GM19463 (cell line): ENCODE results near the gene RGCC.

Source experiments
- ATAC-seq: cut with Tn5 transposase; IDR thresholded peaks from one replicate; pipeline ENCODE4 v1.9.1; 2021; ENCODE audit warnings: mild to moderate bottlenecking, moderate library complexity; ENCODE audit not compliant: unreplicated experiment

RGCC gene

DNA sequence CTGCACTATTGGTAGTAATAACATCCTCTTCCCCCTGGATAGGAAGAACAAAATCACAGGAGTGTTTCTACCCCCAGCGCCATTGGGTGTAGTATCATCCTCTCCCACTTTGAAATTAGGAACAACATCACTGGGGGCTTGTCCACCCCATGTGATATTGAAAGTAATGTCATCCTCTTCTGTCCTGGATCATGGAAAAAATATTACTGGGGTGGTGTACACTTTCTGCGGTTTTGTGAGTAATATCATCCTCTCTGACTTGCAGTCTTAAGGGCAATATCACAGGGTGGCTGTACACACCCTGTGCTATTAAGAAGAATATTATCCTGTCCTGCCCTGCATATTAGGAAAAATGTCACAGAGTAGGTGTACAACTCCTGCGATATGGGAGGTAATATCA lies 4.9 kb upstream of the RGCC start:
- no peak for ATAC-seq

DNA sequence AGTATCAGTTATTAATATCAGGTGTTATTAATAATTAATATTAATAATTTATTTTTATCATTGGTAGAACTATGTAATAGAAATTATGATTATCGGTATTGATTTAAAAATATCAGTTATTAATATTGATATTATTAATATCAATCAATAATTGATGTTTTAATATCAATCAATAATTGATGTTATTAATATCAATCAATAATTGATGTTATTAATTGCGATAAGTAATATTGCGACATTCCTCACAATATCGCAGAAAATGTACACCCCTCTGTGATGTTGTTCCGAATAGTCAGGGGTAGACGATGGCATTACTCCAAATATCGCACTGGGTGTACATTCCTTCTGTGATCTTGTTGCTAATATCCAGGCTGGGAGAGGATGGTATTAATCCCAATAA lies 3.7 kb upstream of the RGCC start:
- no peak for ATAC-seq

DNA sequence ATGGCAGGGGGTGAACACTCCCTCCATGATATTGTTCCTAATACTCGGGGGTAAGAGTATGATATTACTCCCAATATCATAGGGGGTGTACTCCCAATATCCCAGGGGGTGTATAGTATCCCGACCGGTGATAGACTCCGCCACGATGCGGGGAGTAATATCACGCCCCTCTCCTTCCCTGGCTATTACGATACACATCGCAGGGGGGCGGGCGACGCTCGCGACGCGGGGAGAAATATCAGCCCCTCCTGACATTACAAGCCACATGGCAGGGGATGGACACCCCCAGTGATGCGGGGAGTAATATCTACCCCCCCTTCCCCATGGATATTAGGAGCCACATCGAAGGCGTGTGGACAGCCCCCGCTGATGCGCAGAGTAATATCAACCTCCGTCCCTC lies 3.2 kb upstream of the RGCC start:
- ATAC-seq: no peak

DNA sequence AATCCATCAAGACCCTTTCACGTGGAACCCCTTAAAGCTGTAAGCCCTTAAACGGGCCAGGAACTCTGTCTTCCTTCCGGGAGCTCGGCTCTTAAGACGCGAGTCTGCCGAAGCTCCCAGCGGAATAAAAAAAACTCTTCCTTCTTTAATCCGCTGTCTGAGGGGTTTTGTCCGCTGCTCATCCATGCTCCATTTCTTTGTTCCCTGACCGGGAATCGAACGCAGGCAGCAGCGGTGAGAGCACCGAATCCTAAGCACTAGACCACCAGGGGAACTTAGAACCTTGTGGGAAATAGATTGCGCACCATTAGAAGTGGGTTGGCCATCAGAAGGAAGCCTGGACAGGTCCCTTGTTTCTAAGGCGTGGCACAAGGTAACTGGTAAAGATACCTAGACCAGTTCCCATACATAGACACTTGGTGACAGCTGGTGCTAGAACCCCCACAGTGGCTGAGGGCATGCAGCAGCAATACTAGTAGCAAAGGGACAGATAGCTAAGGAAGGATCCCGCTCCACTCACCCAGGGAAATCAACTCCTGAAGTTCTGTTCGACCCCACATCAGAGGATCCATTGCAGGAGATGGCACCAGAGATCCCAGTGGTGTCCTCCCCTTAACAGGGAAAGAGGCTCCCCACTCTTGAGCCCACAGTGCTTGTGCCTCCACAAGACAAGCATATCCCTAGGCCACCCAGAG lies 1.5 kb upstream of the RGCC start:
- no peak for ATAC-seq

DNA sequence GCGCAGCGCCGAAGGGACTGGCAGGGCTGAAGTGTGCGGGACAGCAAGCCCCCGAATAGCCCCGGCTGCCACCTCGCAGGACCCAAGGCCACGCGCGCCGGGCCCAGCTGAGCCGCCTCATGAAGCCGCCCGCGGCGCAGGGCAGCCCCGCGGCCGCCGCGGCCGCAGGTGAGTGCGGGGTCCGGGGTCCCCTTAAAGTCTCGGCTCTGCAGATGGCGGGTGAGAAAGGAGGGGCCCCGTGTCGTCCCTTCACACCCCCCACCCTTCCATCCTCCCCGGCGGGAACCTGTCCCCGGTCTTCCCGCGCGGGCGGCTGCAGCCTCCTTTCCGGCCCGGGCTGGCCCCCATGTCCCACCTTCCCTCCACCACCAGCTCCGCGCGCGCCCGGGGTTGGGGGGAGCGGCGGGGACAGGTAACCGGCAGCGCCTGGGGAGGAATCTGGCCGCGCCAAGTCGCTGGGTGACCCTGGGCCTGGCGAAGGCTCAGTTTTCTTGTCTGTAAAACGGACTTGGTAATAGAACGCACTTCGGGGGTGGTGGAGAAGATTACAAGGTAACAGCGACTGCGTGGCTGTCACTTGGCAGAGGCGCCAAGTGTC lies 338 bp downstream of the RGCC start:
- peak; percentile 19 for ATAC-seq

DNA sequence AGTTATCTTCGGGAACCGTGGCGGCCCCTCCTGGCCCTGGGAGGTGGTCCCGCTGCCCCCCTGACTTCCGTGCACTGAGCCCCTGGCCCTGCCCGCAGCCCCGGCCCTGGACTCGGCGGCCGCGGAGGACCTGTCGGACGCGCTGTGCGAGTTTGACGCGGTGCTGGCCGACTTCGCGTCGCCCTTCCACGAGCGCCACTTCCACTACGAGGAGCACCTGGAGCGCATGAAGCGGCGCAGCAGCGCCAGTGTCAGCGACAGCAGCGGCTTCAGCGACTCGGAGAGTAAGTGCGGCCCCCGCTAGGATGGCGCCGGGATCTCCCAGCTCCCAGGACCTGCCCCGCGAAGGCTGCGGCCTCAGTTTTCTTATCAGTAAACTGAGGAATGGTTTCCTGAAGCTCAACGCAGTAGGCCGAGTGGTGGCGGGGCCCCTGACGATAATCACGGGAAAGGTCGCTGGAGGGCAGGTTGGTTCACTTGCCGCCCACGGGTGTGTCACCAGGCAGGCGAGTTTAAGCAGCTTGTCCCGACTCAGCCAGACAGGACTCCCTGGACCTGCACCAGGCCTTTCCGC lies 924 bp downstream of the RGCC start:
- peak; percentile 13 for ATAC-seq

DNA sequence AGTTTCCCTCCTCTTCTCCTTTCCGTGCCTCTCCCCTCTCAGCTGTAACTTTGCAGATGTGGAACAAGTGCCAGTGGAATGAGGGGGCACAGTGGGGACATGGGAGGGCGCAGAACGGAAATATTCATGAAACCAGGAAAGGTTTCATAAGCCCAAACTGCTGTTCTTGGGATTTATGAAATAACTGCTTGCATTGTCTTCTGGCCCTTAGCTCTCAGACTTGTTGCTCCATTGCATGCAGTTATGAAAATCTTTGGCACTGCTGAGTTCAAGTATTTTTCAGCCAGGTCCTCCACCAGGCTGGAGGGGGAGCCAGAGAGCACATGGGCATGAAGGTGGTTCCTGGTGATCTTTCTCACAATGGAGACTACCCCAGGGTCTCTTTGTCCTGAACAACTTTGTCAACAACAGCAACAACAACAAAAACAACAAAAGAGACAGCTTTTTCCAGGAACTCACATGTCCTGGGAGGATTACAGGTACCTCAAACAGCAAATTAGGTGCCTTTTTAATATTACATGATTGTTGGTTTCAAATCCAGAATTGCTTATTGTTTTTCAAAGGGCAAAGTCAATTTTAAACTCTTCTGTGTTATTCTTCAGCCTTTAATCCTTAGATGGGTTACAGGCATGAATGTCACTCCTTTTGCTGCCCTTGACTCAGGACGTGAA lies 1.5 kb downstream of the RGCC start:
- ATAC-seq: no peak

DNA sequence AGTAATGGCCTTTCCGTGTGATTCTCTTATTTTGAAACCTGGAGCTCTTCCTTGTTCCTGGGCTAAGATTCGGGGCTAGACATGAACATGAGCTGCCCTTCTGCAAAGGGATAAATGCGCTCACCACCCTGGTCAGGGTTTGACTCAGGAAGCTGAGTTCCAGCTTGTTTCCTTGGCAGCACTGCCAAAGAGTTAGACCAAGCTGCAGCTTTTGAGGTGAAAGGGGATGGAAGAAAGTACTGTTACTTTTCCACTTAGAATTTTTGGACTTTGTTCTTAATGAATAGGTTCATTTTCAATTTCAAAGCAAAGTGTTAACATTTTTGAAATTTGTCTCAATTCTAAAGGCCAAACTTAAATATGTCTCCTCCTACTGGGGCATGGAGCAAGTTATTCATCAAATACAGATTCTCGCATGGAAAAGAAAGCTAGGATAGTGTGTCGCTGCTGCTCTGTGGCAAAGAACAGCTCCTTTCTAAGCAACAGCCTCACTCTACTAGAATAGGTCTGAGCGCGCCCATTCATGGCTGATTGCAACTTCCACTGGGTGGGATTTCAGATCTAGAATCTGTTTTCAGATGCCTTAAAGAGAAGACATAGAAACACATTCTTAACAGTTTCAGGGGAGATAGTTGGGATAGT lies 2.2 kb downstream of the RGCC start:
- ATAC-seq: no peak

DNA sequence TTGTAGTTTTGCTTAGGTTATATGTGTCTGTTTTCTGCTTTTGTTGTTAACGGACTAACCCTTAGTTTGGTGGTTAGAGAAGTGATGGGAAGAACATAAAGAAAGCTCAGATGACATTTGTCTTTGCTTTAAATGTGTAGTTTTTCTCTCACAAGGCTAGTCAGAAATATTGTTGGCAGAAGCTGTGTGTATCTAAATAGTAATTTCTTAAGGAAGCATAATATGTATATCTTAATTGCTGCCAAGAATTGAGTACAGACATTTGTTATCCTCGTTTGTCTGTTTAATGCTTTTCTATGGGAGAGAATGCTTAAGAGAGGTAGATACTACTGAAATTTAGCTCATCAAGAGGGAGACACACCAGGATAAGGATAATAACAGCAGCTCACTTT lies 2.7 kb downstream of the RGCC start:
- ATAC-seq: no peak

DNA sequence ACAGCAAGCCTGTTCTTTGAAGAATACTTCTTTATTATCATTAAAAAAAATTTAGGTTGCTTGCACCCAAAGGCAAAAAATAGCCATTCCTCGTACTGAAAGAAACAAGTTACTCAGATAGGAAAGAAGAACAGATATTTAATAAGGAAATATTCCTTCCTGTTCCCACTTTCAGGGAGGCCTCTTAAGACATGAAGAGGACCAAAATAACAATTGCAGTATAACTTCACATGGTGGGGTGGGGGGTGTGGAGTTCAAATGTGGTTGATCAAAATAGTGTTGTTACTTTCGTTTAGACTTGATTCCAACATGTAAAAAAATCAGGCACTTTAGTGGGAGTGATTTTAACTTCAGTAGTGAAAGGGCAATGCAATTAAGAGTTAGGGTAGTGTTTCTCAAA lies 3.6 kb downstream of the RGCC start:
- ATAC-seq: no peak

DNA sequence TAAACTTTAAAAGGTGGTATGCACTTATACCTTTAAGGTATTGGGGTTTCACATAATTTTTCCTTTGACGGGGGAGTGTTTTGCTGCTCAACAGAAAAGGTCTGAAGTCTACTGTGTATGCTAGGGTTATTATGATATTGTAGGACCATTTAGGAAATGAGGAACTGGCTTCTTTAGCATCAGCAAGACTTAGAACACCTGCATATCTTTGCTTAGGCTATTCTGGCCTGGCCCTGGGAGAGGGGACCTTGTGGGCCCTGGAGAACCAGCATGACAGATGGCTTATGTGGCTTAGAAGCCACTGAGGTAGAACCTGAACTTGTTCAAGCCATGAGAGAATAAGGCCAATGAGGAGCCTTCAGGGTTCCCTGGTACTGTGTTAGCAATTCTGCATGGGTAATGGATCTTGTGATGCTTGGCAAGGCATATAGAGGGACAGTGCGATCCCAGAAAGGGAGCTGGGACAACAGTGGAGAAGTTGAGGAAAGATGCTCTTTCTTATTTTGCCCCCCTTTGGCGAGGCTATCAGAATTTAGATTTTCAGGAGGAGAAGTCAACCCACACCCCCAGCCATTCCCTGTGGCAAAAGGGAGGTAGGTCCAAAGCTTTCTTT lies 4.3 kb downstream of the RGCC start:
- ATAC-seq: no peak

DNA sequence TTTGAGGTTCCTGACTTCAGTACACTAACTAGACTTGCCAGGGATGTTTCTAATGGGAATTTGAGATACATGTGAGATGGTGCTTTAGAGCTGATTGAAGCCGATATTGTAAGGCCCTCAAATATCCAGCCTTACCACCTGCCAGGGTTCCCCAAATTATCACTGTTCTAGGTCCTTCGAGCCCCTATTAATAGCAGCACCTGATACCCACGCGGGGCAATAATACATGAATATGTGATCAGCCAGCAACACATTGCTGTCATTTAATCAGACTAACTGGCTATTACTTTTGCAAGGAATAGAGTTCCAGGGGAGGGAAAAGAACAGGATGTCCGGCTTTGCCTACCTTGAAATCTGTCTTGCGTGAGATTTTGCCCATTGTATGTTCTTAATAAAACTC lies 5.1 kb downstream of the RGCC start:
- ATAC-seq: no peak

DNA sequence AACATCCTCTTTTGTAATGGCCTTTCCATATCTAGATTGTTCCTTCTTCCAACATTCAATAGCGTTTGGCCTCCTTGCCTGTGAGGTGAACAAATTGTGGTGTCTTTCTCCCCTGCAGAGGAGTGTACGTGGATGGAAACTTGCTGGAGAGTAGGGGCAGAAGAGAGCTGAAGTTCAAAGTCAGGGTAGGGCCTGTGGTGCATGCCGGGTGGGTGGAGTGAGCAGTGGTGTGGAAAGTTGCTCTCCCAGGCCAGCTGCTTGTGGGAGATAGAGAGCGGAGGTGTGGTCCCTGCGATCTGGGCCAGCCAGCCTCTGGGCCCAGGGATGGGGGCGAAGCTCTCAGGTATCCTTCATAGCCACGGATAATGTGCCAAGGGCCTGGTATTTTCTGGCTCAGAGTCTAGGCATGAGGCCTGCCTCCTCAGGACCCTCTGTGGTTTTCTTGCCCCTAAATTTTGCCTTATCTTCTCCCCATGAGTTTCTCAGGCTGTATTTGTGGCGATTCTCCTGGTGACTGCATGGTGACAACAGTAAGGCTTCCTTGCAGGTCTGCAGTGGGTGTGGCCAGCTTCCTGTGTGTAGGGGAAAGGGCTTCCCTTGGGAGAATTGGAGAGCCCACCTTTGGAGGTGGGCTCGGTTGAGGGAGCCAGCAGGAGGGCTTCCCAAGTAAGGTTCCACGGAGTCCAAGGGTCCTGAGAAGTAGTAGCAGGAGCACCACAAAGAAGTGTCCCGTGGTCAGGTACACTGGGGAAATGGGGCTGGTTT lies 6.7 kb downstream of the RGCC start:
- peak; percentile 52 for ATAC-seq

DNA sequence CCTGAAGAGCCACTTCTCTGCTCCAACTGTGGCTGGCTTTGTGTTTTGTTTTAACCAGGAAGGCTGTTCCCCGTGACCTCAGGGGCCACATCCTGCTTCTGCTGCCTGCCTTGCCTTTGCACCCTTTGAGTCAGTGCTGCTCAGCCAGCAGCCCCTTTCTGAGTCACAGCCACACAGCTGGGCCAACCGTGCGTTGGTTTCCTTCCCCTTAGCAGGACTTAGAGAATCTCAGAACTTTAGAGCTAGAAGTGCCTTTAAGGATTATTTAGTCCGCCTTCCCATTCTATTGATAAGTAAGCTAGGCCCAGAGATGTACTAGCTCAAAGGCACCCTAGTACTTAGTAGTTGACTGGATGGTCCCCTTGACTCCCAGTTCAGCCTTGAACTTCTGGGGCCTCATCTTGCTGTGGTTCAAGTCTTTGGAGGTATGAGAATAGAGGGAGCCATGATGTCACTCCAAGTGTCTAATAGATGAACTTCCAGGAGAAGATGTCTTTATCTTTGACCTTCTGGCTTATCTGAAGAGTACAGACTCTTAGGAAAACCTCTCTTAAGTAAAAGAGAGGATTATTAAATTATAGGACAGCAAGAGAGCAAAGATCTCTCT lies 8.0 kb downstream of the RGCC start:
- ATAC-seq: peak; percentile 96

DNA sequence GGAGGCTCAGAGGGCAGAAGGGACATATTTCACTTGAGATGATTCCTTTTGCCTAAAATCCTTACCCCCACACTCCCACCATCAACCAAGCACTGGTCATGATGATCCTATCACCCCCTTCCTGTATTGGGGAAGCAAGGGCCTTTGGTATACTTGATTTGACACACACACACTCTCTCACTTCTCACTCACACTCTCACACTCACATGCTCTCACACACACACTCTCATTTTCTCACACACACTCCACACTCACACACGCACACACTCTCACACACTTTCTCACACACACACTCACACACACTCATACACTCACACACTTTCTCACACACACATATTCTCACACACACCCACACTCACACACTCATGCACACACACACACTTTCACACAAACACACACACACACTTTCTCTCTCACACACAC lies 8.6 kb downstream of the RGCC start:
- ATAC-seq: no peak

DNA sequence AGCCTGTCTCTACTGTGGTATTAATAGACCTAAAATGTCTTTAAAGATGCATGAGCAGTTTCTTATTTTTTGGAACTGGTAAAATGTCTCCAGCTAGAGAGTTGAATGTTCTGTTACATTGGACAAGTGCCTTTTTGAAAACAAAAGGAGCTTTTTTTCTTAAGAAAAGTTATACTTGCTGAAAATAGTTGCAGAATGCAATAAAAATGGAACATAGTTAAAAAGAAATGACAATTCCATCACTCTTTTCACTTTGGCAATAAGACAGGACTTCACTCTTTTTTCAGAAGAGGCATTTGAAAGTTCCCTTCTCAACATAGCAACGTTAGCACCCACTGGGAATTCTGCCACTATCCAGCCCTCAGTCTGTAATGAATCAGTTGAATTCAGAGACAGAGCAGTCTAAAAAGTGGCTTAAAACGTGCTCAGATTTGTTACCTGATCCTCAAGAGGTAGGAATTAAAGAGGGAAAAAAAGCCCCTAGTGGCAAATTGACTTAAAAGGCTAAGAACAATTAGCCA lies 10.1 kb downstream of the RGCC start:
- no peak for ATAC-seq

DNA sequence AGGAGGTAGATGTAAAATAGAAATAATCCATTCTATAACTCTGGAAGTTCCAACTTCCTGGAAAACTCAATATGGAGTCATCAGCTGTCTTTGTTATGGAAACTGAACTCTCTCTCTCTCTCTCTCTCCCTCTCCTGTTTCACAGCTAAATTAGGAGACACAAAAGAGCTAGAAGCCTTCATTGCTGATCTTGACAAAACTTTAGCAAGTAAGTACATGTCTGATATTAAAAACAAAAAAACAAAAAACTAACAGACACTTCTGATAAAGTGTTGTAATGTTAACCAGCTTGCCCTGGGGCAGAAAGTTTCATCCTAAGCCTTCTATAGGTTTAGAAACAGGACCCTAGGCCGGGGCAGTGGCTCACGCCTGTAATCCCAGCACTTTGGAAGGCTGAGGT lies 11.3 kb downstream of the RGCC start:
- no peak for ATAC-seq

DNA sequence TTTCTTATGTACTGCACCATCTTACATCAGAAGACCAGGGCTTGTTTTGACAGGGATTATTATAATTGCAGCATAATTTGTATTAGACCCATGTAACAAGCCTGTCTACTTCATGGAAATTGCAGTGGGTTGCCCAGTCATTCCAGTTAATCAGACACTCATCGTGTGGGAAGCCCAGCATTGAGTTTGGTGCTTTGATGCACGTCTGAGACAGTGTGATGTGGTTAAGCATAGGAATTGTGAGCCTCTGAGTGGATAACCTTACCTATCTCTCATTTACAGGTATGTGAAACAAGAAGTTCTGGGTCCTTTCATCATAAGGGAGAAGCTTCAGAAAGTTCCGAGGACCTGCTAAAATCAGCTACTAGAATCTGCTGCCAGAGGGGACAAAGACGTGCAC lies 12.8 kb downstream of the RGCC start:
- no peak for ATAC-seq

DNA sequence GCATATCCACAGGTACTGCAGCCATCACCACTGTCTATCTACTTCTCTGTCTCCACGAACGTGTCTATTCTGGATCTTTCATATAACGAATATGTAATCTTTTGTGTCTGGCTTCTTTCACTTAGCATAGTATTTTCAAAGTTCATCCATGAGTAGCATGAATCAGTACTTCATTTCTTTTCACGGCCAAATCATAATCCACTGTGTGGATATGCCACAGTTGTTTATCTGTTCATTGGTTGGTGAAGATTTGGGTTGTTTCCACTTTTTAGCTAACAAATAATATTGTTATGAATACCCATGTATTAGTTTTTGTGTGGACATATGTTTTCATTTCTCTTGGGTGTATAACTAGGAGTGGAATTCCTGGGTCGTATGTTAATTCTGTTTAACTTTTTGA lies 14.4 kb downstream of the RGCC start:
- no peak for ATAC-seq

DNA sequence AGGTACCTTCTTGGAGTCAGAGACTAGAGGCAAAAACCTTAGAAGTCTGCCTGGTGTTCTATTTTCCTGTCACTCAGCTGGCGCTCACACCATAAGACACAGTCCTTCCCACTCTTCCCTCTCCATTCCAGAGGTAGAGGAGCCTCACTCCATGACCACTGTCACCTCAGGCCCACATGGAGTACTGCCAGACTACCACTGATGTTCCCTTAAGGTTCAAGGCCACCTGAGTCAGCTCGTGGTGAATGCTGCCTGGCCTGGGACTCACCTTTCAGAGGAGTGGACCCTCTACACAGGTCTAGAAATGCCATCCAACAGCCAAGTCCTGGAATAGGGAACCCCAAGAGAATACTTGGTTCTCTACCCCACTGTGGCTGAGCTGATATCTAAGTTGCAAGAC lies 29.9 kb downstream of the RGCC start:
- no peak for ATAC-seq
